HG02852 (cell line): Measurements from ENCODE around the gene SYT17.

Experiments used
- ATAC-seq: cut with Tn5 transposase; IDR thresholded peaks from one replicate; pipeline ENCODE4 v1.9.1; 2021; ENCODE audit warnings: mild to moderate bottlenecking, moderate library complexity; ENCODE audit not compliant: unreplicated experiment

The SYT17 gene

DNA sequence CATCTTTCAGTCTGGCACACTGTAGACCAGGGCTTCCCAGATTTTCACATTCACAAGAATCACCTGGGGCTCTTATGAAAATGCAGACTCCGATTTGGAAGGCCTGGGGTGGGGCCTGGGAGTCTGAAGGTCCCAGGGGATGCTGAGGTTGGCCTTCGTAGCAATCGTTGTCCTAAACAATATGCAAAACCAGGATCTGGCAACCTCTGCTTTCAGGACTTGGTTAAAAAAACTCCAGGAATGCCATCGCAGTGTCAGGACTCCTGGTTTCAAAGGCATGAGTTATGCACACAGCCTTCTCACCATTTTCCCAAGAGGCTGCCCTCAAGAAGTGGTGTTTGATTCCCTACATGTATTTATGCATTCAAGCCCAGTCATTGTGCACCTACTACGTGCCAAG lies 124.1 kb downstream of the SYT17 start:
- ATAC-seq: no peak

- ATAC-seq: peak; percentile 92
These were observed 126.2 kb downstream of the SYT17 start for GRCh38 chr16:19294156-19294649.

DNA sequence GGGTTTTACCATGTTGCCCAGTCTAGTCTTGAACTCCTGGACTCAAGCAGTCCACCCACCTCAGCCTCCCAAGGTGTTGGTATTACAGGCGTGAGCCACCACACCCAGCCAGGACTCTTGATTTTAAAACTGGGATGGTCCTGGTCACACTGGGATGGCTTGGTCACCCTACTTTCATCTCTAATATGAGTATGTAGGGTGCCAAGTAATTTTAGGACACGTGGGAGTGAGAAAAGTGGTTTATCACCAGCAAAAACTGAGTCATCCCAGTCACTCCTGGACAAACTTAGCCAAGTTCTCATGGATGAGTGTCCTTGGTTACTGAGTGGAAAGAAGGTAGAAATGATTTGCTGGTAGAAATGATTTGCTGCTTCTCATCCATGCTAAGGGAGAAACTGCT lies 127.4 kb downstream of the SYT17 start:
- ATAC-seq: no peak

GRCh38 chr16:19297454-19297853 lies 129.4 kb downstream of the SYT17 start:
- ATAC-seq: no peak

DNA sequence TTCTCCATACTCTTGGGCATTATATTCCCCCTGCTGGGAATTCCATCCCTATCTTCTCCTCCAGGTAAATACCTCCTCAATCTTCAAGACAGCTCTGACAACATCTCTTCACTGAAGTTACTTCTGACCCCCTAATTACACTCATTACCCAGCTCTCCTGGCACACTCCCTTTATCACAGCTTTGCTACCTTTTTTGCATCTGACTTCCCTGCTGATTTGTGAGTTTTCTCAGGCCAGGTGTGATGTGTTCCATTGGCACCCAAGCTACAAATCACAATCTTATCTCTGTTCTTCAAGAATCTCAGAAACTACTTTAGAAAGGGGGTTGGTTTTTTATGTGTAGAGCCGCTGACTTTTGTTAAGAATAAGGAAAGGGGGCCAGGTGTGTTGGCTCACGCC lies 131.5 kb downstream of the SYT17 start:
- ATAC-seq: no peak

DNA sequence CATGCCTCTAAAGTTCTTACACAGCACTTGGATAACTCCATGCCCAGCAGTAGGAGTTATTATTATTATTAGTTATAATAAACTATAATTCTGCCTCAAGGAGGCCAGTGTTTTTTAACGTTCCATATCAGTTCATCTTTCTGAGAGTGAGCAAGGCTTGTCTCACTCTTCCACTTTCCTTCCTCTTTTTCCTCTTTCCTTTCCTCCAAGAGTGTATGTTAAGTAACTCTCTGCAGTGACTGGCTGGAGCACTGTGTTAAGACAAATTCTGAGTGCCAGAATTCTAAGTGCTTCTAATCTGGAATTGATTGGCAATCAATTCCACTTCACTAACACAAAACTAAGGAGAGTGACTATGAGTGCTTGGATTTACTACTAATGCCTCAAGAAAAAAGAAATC lies 133.9 kb downstream of the SYT17 start:
- no peak for ATAC-seq

DNA sequence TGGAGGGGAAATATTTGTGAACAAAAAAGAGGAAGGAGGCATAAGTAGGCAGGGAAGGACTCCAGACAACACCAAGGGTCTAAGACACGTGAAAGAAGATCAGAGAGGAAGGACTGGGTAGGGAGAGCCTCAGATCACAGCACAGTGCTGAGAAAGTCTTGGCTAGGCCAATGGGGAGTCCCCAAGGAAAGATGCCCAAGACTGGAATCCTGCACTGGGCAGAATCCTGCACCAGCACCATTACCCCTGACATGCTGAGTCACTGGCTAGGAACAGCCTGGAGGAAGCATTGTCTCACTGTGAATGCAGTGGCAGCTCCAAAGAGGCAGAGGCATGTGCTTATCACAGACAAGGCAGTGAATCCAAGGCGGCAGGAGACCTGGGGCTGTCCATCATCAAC lies 136.7 kb downstream of the SYT17 start:
- ATAC-seq: no peak

GRCh38 chr16:19305443-19305842 lies 137.4 kb downstream of the SYT17 start:
- ATAC-seq: no peak

- ATAC-seq: no peak
These were observed 139.7 kb downstream of the SYT17 start for GRCh38 chr16:19307587-19308241.

DNA sequence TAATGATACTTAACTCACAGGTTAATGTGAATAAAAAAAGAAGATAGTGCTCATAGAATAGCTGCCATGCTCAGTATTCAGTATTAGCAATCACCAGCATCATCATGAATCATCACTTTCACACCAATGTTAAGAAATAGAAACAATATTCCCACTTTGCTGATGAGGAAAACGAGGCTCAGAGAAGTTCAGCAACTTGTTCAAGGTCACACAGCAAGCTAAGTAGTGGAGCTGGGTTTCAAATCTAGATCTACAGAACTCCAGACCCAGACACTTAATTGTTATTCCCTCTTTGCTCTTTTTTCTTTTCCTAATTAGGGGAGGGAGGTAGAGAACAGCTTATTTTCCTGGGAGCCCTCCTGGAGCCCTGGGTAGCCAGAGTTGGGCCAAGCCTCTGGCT lies 140.4 kb downstream of the SYT17 start:
- no peak for ATAC-seq

- no peak for ATAC-seq
These were observed 141.1 kb downstream of the SYT17 start for GRCh38 chr16:19309178-19309577.

DNA sequence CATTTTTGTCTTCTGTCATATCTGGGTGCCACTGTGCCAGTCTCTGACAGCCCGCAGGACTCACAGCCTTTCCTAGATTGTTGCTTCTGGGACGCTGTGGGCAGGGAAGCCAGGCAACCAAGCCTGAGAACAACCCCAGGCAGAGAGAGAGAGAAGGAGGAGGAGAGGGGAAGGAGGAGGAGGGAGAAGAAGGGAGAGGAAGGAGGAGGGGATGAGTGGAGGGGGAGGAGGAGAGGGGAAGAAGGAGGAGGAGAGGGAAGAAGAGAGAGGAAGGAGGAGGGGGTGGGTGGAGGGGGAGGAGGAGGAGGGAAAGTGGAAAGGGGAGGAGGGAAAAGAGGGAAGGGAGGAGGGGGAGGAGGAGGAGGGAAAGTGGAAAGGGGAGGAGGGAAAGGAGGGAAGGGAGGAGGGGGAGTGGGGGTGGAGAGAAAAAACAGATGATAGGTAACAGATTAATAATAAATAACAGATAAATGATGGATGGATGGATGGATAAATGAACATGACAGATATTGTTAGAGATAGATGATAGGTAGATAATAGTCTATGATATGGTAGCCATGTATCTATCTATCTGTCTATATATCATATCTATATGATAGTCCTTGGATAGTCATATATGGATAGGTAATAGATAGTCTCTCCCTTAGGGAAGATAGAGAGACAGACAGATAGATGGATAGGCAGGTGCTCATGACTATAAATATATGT lies 146.8 kb downstream of the SYT17 start:
- no peak for ATAC-seq

DNA sequence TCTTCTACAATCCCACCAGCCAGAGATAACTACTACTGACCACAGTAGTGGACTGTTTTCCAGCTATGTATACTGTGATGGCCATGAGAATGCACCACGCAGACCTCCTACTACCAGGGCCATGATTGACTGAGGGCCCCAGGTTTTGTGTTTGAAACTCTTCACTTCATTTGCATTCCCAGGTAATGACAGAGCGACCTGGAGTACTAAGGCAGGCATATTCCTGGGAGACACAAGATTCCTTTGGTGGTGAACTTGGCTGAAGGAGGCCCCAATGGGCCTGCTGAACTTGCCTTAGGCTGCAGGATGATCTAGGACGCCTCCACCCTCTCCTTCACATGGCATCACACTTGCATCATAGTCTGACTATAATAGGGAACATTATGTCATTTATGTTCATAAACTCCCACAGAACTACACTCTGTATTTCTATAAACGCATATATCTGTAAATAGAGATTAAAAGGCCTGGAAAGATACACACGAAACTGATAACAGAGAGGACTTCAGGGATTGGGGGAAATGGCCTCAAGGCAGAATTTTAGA lies 147.9 kb downstream of the SYT17 start:
- ATAC-seq: no peak

DNA sequence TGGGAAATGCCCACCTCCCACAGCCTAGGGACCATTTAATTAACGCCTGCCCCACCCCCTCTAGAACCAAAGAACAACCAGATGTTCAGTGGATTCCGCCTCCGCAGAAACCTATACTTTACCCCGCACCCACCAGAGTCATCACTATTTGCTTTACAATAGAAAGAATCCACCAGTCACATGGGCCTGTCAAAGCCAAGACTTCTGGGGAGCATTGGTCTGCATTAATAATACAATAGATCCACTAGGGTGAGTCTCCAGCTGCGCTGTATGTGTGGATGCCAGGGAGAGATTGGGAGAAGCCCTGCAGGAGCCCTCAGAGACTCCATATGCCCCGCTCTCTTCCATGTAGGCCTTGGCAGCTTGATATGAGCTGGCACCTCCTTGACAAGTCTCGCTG lies 148.8 kb downstream of the SYT17 start:
- ATAC-seq: no peak
